SH-SY5Y (cell line): ENCODE measurements around the gene PITRM1.

Experiments used
- GATA2 ChIP-seq: IDR thresholded peaks from 2 replicates; pipeline ENCODE4 v1.6.1; 2011; ENCODE audit warnings: mild to moderate bottlenecking, low read depth, low read length
- GATA3 ChIP-seq: IDR thresholded peaks from 2 replicates; pipeline ENCODE4 v1.6.1; 2011; ENCODE audit warnings: low read depth, mild to moderate bottlenecking, low read length, moderate library complexity

PITRM1 gene

GRCh38 chr10:3126741-3127346 lies 45.7 kb downstream of the PITRM1 start:
- TF ChIP-seq GATA3 = no peak
- TF ChIP-seq GATA2 = no peak

GRCh38 chr10:3126249-3126648 lies 46.3 kb downstream of the PITRM1 start:
- TF ChIP-seq GATA3 = no peak
- no peak for TF ChIP-seq GATA2

GRCh38 chr10:3125527-3126170 lies 46.9 kb downstream of the PITRM1 start:
- TF ChIP-seq GATA3 (no peak), GATA2 (no peak)

GRCh38 chr10:3124412-3125175 lies 48.0 kb downstream of the PITRM1 start:
- TF ChIP-seq GATA2 (no peak), GATA3 (no peak)

- TF ChIP-seq GATA2 (no peak), GATA3 (no peak)
Observed at GRCh38 chr10:3123571-3124411, 48.8 kb downstream of the PITRM1 start.

- TF ChIP-seq GATA2 (no peak), GATA3 (no peak)
Observed at GRCh38 chr10:3122486-3123205, 49.9 kb downstream of the PITRM1 start.

GRCh38 chr10:3122034-3122433 lies 50.5 kb downstream of the PITRM1 start:
- no peak for TF ChIP-seq GATA3
- no peak for TF ChIP-seq GATA2

- no peak for TF ChIP-seq GATA3
- no peak for TF ChIP-seq GATA2
Observed at GRCh38 chr10:3119796-3120459, 52.7 kb downstream of the PITRM1 start.

GRCh38 chr10:3118641-3119091 lies 53.9 kb downstream of the PITRM1 start:
- TF ChIP-seq GATA3 (no peak), GATA2 (no peak)

GRCh38 chr10:3117486-3117885 lies 55.1 kb downstream of the PITRM1 start:
- no peak for TF ChIP-seq GATA3
- TF ChIP-seq GATA2 = no peak

GRCh38 chr10:3116508-3117100 lies 56.0 kb downstream of the PITRM1 start:
- TF ChIP-seq GATA3 = no peak
- no peak for TF ChIP-seq GATA2

- no peak for TF ChIP-seq GATA3
- TF ChIP-seq GATA2 = no peak
Observed at GRCh38 chr10:3115685-3116084, 56.9 kb downstream of the PITRM1 start.

GRCh38 chr10:3113343-3113720 lies 59.2 kb downstream of the PITRM1 start:
- TF ChIP-seq GATA2 (no peak), GATA3 (no peak)
